Right lobe of liver (tissue), 4 donors: Measurements from ENCODE around the gene CD2AP.

Source experiments
- CTCF ChIP-seq, 4 donors: fragments of 200-600 bp in 3 of 4; fragments of 450-650 bp in 1 of 4; IDR thresholded peaks; one replicate each; pipeline versions ENCODE4 v1.5.1 to v1.8.0; 2016 to 2022; ENCODE audit warnings: antibody characterized with exemption in 4 of 4, mild to moderate bottlenecking in 2 of 4
- POLR2A ChIP-seq: fragments of 450-650 bp; IDR thresholded peaks from one replicate; pipeline ENCODE4 v1.6.1; 2017; ENCODE audit warnings: antibody characterized with exemption, mild to moderate bottlenecking
- donor health status: DM: no; HTN: no; CAD: no.
- donor health status: DM: no; HTN: no; CAD: no.
- donor health status: DM: no; HTN: yes; CAD: no.

GRCh38 chr6:47535316-47536225 lies 58.0 kb downstream of the CD2AP start:
- TF ChIP-seq CTCF (IDR thresholded peaks at IDR 0.05) (no peak), POLR2A (no peak)
